ENCODE results near the gene PALLD.

Gene PALLD

GRCh38 chr4:168604496-168605373 is 107.9 kb downstream of the PALLD start:
- H3K4me1 ChIP-seq (ENCODE audit: insufficient read depth, low read length, severe bottlenecking): no peaks in the 10 kb centered on the region
- H2AFZ ChIP-seq (ENCODE audit: low read length): no peak overlapping the region
- no peak overlapping the region for H3K4me3 ChIP-seq (ENCODE audit: low read depth, low read length, poor library complexity, severe bottlenecking)
- no peaks in the 10 kb centered on the region for H4K20me1 ChIP-seq (ENCODE audit: insufficient read depth, low read length)
- no peak overlapping the region for H3K27ac ChIP-seq (ENCODE audit: low read depth, low read length, poor library complexity, severe bottlenecking)
- H3K9ac ChIP-seq (ENCODE audit: low read length): no peak overlapping the region
- no peaks in the 10 kb centered on the region for H3K79me2 ChIP-seq (ENCODE audit: insufficient read depth, low read length)
- H3K27me3 ChIP-seq (ENCODE audit: insufficient read depth, low read length): no peaks in the 10 kb centered on the region
- no peaks in the 10 kb centered on the region for H3K36me3 ChIP-seq (ENCODE audit: insufficient read depth, low read length)
- TF ChIP-seq CTCF (IDR thresholded peaks at IDR 0.05; ENCODE audit: low read length): no peak
- TF ChIP-seq EZH2 (IDR thresholded peaks at IDR 0.05; ENCODE audit: borderline replicate concordance, low read length): no peak
- no peak overlapping the region for H3K4me2 ChIP-seq (ENCODE audit: low read length)
- H3K9me3 ChIP-seq (ENCODE audit: low read length): no peaks in the 10 kb centered on the region
- H3K9me2 ChIP-seq (ENCODE audit: low read depth, low read length): no peaks in the 10 kb centered on the region
- H3F3A ChIP-seq (ENCODE audit: insufficient read depth, low read length): no peaks in the 10 kb centered on the region

- TF ChIP-seq CTCF (IDR thresholded peaks at IDR 0.05; ENCODE audit: low read length) (no peak), EZH2 (IDR thresholded peaks at IDR 0.05; ENCODE audit: borderline replicate concordance, low read length) (no peak)
- Histone ChIP-seq H3K27me3 (ENCODE audit: insufficient read depth, low read length) (no peaks in the 10 kb centered on the region), H3K9me2 (ENCODE audit: low read depth, low read length) (no peaks in the 10 kb centered on the region), H3F3A (ENCODE audit: insufficient read depth, low read length) (no peaks in the 10 kb centered on the region), H3K79me2 (ENCODE audit: insufficient read depth, low read length) (no peaks in the 10 kb centered on the region), H4K20me1 (ENCODE audit: insufficient read depth, low read length) (no peaks in the 10 kb centered on the region), H3K27ac (ENCODE audit: low read depth, low read length, poor library complexity, severe bottlenecking) (no peak overlapping the region), H3K4me3 (ENCODE audit: low read depth, low read length, poor library complexity, severe bottlenecking) (no peak overlapping the region), H3K9ac (ENCODE audit: low read length) (no peak overlapping the region), H3K4me2 (ENCODE audit: low read length) (no peak overlapping the region), H3K4me1 (ENCODE audit: insufficient read depth, low read length, severe bottlenecking) (no peaks in the 10 kb centered on the region), H3K9me3 (ENCODE audit: low read length) (no peaks in the 10 kb centered on the region), H2AFZ (ENCODE audit: low read length) (no peak overlapping the region), H3K36me3 (ENCODE audit: insufficient read depth, low read length) (no peaks in the 10 kb centered on the region)
Observed at GRCh38 chr4:168605411-168605810, 108.6 kb downstream of the PALLD start.

- no peaks in the 10 kb centered on the region for H4K20me1 ChIP-seq (ENCODE audit: insufficient read depth, low read length)
- no peaks in the 10 kb centered on the region for H3K27me3 ChIP-seq (ENCODE audit: insufficient read depth, low read length)
- H3K9me3 ChIP-seq (ENCODE audit: low read length): no peaks in the 10 kb centered on the region
- H3K4me3 ChIP-seq (ENCODE audit: low read depth, low read length, poor library complexity, severe bottlenecking): no peak overlapping the region
- H3K9me2 ChIP-seq (ENCODE audit: low read depth, low read length): no peaks in the 10 kb centered on the region
- no peak overlapping the region for H2AFZ ChIP-seq (ENCODE audit: low read length)
- H3K36me3 ChIP-seq (ENCODE audit: insufficient read depth, low read length): no peaks in the 10 kb centered on the region
- no peaks in the 10 kb centered on the region for H3F3A ChIP-seq (ENCODE audit: insufficient read depth, low read length)
- H3K4me1 ChIP-seq (ENCODE audit: insufficient read depth, low read length, severe bottlenecking): no peaks in the 10 kb centered on the region
- no peak overlapping the region for H3K9ac ChIP-seq (ENCODE audit: low read length)
- no peak overlapping the region for H3K27ac ChIP-seq (ENCODE audit: low read depth, low read length, poor library complexity, severe bottlenecking)
- no peaks in the 10 kb centered on the region for H3K79me2 ChIP-seq (ENCODE audit: insufficient read depth, low read length)
- no peak overlapping the region for H3K4me2 ChIP-seq (ENCODE audit: low read length)
- TF ChIP-seq CTCF (IDR thresholded peaks at IDR 0.05; ENCODE audit: low read length): no peak
Observed at GRCh38 chr4:168607215-168607614, 110.4 kb downstream of the PALLD start.
